GM18909 (cell line): ENCODE measurements around the gene TIMM8A.

Experiments
- ATAC-seq: cut with Tn5 transposase; IDR thresholded peaks from one replicate; pipeline ENCODE4 v1.9.1; 2021; ENCODE audit warnings: mild to moderate bottlenecking; ENCODE audit not compliant: unreplicated experiment, poor library complexity

TIMM8A gene, protein sequence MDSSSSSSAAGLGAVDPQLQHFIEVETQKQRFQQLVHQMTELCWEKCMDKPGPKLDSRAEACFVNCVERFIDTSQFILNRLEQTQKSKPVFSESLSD

DNA sequence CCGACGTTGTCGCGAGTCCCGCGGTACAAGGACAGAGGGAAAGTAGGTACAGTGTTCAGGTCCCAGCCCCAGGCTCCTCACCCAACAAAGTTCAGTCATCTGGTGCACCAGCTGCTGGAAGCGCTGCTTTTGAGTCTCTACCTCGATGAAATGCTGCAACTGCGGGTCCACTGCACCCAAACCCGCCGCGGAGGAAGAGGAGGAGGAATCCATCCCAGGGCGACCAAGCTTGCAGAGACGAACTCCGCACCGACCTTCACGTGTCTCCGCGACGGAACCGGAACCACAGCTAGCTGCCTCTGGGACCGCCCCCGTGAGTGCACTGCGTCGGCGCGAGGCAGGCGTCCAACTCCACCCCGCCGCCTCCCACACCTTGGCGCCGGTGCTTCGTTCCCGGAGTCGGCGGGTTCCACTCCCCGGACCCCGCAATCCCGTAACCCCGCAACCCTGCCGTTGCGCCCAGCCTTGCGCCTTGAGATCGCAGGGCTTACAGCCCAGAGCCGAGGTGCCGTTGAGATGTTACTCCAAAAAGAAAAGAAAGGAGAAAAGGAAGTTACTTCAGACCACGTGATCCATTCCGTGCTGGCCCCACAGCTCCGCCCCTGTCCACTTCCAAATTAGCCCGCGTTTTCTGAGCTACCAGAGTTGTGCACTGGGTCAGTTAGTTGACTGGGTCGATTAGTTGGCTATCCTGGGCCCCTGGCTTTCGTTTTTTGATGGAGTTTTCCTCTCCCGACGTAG is at the start of gene TIMM8A:
Gene TIMM8A, minus strand, starts transcription at position 291 of the 741 bp plus-strand sequence. Its CDS starts 78 bp downstream, at position 213.
- ATAC-seq = peak; percentile 97

DNA sequence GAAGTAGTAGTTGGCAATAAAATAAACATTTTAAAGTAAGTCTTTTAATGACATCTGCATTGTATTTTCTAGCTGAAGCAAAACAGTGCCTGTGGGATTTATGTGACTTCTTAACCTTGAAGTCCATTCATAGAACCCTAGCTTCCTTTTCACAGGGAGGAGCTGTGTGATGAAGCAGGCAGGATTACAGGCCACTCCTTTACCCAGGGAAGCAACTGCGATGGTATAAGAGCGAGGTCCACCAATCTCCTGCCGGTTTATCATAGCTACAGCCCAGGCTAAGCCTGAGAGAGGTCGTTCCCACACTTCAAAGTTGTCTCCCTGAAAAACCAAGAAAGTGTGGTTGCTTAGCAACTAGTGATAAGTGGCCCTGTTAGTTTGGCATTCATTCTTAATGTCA is 49.2 kb upstream of the TIMM8A start:
- ATAC-seq = no peak

DNA sequence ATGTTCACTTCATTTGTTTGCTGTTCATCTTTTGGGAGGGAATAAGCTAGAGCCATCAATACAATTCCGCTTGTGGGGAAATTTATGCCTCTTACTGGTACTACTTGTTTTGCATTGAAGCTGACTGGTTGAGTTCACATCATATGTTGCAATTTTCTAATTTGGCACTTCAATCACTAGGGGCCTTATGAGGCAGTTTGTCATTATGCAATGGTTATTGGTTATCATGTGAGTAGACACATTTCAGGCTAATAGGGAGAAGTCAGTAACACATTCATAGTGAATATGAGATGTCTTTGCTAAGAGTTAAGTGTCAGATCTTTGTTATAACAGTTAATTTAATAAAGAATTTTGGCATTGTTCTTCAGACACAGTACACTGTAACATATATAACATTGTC is 47.2 kb upstream of the TIMM8A start:
- ATAC-seq = no peak

DNA sequence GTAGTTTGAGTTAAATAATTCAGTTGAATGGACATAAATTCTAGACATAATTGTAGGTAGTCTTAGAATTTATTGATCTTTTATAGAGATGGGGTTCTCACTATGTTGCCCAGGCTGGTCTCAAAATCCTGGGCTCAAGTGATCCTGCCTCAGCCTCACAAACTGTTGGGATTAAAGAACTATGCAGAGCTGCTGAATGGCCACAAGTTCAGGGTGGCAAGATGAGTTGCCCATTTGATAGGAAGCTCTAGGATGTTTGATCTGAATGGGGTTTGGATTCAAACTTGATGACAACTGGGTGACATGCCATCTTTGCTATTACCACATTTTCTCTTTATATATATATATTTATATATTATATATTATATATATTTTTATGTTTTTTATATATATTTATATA is 45.8 kb upstream of the TIMM8A start:
- ATAC-seq = no peak

DNA sequence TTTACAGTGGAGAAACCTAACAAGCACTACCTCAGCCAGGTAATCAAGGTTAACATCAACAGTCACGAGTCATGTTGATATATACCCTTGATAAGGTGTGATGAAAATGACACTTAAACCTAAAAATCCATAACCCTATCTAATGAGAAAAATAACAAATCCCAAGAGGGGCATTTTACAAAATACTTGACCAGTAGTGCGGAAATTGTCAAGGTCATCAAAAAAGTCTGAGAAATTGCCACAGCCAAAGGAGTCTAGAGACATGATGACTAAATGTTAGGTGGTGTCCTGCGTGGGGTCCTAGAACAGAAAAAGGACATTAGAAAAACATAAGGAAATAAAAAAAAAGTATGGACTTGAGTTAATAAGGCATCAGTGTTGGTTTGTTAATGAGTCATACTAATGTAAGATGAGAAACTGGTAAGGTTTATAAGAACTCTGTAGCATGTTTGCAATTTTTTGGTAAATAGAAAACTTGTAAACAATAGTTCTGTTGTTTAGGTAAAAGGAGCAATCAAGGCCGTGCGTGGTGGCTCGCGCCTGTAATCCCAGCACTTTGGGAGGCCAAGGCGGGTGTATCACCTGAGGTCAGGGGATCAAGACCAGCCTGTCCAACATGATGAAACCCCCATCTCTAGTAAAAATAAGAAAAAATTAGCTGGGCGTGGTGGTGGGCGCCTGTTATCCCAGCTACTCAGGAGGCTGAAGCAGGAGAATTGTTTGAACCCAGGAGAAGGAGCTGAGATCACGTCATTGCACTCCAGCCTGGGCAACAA is 45.2 kb upstream of the TIMM8A start:
- no peak for ATAC-seq

DNA sequence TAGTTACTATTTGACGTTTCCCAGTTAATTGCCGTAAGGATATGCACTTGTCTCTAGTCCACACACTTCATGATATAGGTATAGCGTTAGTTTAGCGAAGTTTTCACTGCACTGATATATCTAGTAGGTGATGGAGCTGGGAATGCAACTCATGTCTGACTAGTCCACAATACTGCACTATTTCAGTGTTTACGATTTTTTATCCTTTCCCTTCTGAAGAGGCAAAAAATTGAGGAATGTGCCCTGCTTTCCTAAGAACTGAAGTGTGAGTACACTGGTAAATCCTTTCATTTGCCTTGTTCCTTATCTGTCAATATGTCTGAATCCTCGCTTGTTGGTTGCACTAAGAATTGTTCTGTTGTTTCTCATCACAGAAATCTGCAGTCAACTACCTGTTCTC is 43.3 kb upstream of the TIMM8A start:
- ATAC-seq = no peak

DNA sequence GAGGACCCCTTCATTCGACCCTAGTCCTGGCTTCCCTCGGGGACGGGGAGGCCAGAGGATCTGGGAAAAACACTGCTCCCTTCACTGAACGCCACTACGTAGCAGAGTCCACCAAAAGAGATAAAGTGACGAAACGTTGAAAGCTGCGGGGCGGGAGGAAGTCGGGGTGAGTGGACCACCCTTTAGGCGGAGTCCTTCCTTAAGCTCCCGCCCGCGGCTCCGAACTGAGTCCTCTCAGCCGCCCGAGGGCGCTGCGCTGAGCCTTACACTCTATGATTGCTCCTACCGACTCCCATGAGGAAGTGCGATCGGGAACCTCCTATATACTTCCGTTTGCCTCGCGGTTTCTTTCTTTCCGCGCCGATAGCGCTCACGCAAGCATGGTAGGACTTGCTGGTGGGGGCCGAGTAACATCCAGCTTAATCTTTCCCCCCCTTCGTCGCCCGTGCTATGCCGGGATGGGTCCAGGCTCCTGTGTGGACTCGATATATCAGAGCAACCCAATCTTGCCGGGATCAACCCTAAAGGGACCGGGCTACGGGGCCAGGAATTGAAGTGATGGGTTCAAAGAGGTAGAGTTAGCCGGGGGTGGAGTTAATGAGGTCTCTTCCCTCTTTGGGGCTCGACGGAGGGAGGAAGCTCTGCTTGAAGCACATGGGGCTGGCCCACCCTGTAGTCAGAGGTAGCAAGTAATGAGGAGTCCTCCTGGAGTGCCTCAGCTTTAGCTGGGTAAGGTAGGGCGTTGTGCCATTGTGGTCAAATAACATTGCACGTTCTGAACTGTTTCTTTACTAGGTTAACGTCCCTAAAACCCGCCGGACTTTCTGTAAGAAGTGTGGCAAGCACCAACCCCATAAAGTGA is 42.4 kb upstream of the TIMM8A start, which contains the start of gene RPL36A:
Gene RPL36A, plus strand, starts transcription at position 348 of the 862 bp plus-strand sequence. Its CDS starts 33 bp downstream, at position 381.
- ATAC-seq = peak; percentile 79

DNA sequence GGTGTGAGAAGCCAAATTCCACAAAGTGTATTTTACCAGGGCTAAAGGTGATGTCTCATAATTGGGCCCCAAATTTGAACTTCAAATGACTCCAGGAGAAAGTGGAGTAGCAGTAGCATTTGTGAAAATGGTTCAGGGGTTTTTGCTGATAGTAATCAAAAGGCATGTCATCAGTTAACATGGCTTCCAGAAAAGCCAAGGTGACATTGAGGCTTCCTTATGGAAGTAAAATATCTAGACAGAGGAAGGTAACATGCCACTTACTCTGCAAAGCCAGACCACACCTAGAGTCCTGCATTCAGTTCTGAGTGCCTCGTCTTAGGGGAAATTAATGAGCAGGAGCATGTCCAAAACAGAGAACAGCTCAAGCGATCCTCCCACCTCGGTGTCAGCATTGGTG is 40.1 kb upstream of the TIMM8A start:
- ATAC-seq = no peak

DNA sequence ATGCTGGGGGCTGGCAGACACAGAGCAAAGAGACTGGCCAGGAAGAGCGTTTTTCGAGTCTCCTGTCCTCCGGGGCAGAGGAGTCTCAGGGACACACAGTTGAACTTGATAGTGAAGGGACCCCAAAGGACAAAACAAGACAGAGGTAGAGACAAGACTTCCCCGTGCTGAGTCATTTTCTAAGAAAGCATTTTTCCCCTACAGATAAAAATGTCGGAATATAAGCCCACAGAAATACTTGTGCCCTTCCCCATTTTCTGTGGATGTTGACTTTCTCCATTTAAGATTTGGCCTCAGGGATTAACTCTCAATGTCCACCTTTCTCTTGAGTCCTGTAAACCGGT is 38.0 kb upstream of the TIMM8A start:
- ATAC-seq = no peak

DNA sequence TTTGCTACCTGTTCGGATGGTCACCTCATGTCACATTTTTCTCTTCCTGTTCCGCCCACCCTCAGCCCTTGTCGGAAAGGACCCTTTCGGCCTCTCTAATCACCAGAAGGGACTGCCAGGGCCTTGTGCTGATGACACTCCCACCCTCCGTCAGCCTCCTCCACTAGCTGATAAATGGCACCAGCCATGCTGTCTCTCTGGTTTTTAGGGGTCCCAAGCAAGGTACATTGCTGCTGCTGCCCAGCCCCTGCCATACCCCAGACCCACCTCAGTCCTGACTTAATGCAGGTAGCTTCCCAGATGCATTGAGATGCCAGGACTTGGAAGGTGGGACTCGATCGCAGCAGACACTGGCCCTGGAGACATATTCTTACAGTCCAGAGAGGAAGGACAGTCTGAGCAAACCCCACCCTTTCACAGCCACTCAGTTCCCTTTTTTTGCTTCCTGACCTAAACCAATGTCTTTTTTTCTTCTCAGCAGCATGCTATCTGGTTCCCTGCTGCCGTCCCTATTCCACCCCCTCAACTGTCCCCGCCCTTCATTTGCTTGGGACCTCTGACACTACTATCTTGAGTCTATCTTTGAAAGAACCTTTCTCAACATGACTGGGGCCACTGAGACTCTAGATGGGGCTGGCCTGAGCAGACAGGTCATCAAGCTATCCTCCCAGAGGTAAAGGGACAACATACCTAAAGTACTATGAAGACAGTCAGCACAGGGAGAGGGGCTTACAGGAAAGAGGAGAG is 37.4 kb upstream of the TIMM8A start, which contains the start of gene BTK:
Gene BTK, minus strand, starts transcription at position 397 of the 747 bp plus-strand sequence. CDS start 10,907 bp downstream, outside the sequence.
- peak; percentile 67 for ATAC-seq

DNA sequence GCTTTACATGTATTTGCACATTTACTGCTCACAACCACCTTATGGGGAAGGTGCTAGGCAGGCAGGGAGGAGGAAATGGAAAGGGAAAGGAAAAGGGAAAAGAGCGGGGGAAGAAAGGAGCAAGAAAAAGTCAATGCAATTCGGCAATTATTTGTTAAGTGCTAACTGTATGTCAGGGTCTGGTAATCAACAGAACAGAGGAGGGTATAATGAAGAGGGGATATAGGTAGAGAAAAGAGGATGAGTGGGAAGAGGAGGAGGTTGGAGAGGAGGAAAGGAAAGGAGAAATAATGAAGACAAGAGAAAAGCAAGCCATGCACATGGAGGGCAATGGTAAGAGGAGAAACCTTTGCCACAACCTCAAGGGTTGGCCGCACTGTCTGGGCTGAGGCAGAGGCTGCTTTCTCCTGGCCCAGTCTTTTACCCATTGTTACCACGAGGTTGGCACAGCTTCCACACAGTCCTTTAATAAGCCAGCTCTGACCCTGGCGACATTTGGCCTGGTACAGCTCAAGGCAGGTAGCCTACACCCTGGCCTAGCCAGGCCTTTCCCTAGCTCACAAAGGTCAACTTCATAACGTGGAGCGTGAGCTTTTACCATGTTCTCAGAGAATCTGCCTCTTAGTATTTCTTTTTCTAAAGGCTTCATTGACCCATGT is 36.6 kb upstream of the TIMM8A start:
- ATAC-seq = no peak

DNA sequence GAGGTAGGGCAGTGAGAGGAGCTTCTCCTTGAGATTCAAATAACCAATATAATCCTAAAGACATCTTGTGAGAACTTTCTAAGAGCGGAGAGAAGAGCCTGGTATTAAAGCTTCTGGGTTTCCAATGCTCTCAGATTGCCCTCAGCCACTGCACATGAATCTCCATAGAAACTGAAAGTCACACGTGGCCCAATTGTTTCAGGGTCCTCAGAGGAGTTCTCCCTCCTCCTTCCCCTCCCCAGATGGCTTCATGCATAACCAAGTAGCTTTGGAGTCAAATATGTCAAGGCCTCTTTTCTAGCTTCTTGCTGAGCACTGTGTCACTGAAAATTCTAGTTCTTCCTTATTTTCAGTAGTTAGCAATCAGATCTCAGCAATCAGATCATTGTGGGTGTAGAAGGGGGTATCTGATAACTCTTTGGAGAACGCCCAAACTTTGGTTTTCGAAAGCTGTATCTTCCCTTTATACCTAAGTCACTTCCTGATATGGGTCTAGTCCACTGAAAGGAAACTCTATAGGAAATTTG is 35.2 kb upstream of the TIMM8A start:
- ATAC-seq = peak; percentile 72

DNA sequence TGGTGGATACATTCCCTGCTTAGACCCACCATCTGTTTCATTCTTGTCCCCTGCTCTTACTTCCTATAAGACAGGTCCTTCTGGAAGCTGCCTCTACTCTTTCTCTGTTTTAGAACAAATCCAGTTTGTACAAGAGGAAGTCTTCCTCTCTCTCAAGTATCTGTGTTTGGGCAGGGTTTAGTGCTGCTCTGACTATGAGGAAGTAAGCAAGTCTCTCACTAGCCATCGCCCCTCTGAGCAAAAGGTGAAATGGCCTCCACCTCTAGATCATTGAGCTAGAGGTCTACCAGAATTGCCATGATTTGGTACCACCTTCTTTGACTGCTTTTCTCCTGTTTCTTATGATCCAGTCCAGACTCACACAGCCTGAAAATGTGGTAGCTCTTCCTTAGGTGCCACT is 29.0 kb upstream of the TIMM8A start:
- ATAC-seq = no peak

DNA sequence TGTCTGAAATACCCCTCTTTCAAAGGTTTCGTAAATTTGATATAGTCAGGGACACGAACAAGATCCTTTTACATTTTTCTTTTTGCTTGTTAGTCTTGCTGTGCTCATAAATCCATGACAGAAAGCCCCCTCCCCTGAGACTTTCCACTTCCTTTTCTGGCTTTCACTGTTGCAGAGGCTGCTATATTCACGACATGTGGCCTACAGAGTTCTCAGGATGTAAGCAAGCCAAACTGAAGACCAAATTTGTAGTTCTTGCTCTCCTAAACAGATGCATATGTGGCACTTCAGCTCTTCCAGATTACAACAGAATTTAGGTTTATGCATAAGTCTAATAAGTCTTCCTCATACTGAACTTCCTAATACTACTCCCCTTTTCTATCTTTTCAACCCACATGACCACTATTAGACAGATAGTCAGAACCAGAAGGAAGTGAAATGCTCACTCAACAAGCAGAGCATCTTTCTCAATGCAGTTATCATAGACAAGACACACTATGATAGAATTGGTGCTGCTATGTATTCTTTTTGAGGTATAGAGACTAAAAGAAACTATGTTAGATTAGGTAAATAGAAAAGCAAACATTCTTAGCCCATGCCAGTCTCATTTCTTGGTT is 22.5 kb upstream of the TIMM8A start:
- peak; percentile 80 for ATAC-seq

DNA sequence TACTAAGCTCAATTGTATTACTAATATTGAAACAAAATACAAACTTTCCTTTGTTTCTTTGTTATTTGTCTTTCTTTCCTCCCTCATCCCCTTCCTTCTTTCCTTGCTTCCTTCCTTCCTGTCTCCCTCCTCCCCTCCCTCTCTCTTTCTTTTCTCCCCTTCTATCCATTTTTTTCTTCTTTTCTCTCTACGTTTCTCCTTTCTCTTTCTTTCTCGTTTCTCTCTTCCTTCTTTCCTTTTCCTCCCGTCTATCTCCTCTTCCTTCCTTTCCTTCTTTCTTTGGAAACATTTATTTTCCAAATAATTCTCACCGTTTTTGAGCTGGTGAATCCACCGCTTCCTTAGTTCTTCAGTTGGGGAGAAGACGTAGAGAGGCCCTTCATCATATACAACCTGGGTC is 21.1 kb upstream of the TIMM8A start:
- no peak for ATAC-seq

DNA sequence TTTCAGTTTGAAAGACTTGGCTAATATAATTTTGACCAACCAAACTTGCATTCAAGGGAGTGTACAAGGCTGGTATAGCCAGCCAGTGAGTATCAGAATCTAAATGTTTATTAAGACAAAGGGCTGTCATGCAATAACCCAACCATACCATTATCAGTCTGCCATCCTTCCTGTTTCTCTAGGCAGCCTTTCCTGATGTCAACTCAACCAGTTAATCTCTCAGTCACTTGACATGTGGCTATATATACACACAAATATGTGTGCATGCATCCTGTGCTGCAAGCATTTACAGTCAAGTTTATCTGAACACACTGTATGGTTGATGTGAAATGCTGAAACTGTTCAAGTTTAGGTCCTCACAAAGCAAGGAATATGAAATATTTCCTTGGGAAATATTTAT is 20.3 kb upstream of the TIMM8A start:
- ATAC-seq = no peak

DNA sequence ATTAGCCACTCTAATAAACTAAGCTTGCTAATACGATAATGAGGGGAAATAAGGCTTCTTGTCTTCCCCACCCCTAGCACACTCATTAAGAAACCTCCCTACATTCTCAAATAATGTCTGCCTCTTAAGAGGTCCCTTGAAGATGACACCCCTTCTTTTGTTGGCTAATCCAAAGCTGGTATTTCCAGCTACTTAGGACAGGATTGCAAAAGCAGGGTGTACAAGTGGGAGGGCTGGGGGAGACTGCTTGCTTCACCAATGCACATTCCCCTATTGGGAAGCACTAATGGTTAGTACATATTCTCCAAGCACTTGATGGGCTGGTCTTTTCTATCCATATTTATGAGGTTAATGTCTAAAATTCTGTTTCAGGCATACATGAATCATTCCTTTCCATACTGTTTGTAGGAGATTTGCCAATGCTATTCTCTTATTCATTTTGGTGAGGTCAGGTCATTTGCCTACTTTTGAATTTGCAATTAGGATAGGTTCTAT is 16.8 kb upstream of the TIMM8A start:
- ATAC-seq = no peak

DNA sequence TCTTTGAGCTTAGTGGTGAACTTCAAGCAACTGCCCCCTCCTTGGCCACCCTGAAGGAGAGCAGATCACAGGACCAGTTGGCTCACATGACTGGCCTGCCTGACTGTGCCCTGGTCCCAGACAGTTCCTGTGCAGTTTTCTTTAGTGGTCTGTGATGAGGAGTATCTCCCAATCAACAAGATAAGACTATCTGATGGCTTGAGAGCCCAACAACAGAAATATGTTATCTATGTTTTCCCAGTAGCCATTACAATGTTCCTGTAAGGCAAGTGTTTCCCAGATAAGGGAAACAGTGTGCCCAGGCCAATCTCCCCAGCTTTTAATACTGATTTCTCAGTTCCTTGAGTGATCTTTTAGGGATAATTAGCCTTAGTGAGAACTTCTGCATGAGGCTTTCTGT is 14.2 kb upstream of the TIMM8A start:
- no peak for ATAC-seq
